GM21515 (cell line): ENCODE data around the gene WDR54.
"Not testable (repeated sequence)": the region's sequence is repeated elsewhere in the genome, so short reads cannot be mapped to it uniquely, and the experiment has no call there.

Experiments used
- ATAC-seq: cut with Tn5 transposase; IDR thresholded peaks from one replicate; pipeline ENCODE4 v1.9.1; 2021; ENCODE audit not compliant: unreplicated experiment

Gene WDR54

DNA sequence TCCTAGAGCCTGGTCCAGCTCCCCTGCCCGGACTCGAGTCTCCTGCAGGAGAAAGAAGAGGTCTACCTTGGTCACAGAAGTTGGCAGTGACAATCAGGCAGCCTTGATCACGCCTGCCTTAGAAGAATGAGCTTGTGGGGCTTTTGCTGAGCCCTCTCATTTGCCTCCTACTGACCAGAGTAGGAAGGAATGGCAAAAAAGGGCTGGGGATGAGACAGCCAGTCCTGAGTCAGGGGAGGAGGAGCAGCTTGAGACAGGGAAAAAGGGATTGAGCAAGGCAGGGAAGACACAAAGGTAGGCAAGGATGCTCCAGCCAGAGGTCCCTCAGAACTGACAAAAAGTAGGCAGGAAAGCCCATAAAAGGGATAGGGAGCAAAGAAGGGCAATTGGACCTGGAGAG lies 6.0 kb downstream of the WDR54 start:
- ATAC-seq: no peak

GRCh38 chr2:74428675-74429074 lies 7.1 kb downstream of the WDR54 start:
- no peak for ATAC-seq

GRCh38 chr2:74429487-74430451 lies 8.2 kb downstream of the WDR54 start:
- ATAC-seq: no peak

- no peak for ATAC-seq
Observed at GRCh38 chr2:74430502-74430901, 9.0 kb downstream of the WDR54 start.

- ATAC-seq: no peak
Observed at GRCh38 chr2:74436111-74436805, 14.7 kb downstream of the WDR54 start.

DNA sequence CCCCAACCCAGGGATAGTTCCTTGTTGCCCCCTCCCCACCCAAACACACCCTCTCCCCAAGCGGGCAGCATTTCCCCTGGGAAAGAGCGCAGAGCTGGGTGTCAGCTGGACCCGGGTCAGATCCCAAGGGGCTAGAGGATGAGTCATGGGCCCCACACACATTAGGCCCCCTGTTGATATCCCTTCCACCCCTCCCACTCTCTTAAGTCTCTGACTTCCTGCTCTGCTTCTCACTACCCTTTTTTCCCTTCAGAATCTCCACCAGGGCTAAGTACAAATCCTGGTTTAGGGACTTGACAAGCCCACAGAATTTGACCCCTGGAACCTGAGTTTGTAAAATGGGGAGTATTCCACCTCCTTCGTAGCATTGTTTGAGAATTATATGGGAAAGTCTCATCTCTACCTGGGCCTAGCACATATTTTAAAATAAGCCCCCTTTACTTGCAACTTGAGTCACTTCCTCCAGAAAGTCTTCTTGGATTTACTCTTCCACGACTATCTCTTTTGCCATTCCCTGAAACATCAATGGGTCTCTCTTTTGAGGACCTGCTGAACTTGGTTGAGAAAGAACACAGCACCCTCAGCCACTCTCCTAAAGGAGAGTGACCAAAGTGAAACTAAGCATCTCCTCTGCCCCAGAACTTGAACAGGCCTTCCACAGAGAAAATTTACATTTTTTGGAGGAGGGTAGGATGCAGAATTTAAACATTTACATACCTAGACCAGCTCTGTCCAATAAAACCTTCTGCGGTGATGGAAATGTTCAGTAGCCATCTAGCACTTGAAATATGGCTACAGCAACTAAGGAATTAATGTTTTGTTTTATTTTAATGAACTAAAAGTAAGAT lies 15.5 kb downstream of the WDR54 start:
- no peak for ATAC-seq

- no peak for ATAC-seq
Observed at GRCh38 chr2:74438248-74438647, 16.7 kb downstream of the WDR54 start.

GRCh38 chr2:74439373-74439772 lies 17.8 kb downstream of the WDR54 start:
- no peak for ATAC-seq

- no peak for ATAC-seq
Observed at GRCh38 chr2:74439803-74440377, 18.4 kb downstream of the WDR54 start.

DNA sequence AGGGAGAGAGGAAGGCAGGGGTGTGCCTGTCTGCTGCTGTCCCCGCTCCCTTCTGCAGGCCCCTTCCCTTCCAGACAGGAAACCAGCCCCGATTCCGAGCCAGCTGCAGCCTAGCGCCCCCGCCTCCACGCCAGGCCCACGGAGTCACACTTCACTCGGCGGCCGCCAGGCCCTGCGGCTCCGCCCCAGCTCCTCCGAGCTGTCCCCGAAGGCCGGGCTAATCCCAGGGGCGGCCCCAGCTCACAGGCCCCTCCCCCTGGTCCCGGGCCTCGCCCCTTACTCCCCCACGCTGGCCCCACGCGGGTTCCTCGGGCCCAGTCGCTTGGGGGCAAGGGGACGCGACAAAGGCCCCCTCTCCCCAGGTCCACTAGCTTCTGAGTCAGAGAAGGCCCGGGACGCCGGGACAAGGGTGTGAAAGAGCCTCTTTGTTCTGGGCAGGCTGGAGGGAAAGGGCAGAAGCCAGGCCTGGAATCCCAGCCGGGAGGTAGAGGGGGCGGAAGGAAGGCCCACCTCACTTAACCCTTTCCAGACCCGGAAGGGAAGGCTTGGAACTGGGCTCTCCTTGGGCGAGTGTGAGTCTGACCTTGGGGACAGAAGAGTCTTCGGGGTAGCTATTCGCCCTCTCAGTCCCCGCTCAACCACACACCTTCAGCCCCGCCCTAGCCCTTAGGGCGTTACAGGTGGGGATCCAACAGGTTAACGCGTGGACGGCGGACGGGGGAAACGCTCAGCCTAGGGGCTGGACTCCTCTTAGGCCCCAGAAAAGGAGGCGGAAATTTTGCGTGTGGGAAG lies 19.0 kb downstream of the WDR54 start:
- ATAC-seq: peak; percentile 79

DNA sequence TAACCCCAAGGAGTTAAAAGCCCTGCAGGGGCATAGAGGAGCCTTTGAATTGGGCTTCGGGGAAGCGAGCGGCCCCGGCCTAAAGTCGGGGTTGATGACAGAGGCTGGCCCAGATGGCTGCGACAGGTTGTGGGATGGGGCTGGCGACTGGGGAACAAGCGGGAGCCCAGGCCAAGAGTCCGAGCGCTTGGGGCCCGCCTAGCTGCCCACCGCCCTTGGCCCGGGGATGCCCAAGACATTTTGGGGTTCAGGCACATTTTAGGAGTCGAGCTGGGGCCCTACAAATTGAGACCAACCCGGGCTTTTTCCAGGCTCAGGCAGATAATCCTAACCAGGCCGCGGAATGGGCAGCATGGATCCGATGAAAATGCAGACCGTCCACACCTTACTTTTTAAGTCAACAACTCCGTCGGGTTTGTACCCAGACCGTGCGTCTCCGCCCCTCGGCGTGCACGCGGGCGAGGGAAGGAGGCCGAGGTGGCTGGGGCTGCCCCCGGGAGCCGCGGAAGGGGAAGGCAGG lies 19.7 kb downstream of the WDR54 start:
- ATAC-seq: no peak

- no peak for ATAC-seq
Observed at GRCh38 chr2:74441690-74442482, 20.4 kb downstream of the WDR54 start, which contains the start of gene RTKN. RTKN (minus strand) TSS chr2:74441937; CDS start chr2:74441816, 121 bp downstream.

GRCh38 chr2:74442483-74443297 lies 21.2 kb downstream of the WDR54 start:
- not testable (repeated sequence) for ATAC-seq

- no peak for ATAC-seq
Observed at GRCh38 chr2:74444498-74445318, 23.2 kb downstream of the WDR54 start.

- ATAC-seq: no peak
Observed at GRCh38 chr2:74447230-74447999, 25.9 kb downstream of the WDR54 start.

DNA sequence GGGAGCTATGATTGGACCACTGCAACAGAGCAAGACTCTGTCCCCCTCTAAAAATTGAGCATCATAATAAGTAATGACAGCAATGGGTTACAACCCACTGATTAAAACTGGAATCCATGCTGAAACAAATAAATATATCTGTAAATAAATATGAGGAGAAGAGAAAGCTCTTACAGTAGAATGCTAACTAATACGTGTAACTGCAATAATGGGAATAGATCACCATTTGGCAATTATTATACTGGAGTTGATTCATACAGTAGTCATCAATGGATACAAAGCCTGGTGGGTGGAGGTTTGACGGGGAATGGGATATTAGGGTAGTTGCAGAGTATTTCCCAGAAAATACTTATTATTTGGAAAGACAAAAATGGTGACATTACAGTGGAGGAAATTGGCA lies 27.2 kb downstream of the WDR54 start:
- ATAC-seq: no peak
